22Rv1 (cell line): ENCODE results near the gene CARS1.

Source experiments
- ZFX ChIP-seq: fragments of 450-650 bp; IDR thresholded peaks from 2 replicates; pipeline ENCODE4 v1.6.1; 2017; ENCODE audit warnings: antibody characterized with exemption, borderline replicate concordance
- TF ChIP-seq, protein P1 (sequence below): fragments of 450-650 bp; IDR thresholded peaks from 2 replicates; pipeline ENCODE4 v1.5.1; 2017; ENCODE audit warnings: mild to moderate bottlenecking

GRCh38 chr11:2999464-2999998 is 57.7 kb downstream of the CARS1 start:
- TF ChIP-seq, protein P1, sequence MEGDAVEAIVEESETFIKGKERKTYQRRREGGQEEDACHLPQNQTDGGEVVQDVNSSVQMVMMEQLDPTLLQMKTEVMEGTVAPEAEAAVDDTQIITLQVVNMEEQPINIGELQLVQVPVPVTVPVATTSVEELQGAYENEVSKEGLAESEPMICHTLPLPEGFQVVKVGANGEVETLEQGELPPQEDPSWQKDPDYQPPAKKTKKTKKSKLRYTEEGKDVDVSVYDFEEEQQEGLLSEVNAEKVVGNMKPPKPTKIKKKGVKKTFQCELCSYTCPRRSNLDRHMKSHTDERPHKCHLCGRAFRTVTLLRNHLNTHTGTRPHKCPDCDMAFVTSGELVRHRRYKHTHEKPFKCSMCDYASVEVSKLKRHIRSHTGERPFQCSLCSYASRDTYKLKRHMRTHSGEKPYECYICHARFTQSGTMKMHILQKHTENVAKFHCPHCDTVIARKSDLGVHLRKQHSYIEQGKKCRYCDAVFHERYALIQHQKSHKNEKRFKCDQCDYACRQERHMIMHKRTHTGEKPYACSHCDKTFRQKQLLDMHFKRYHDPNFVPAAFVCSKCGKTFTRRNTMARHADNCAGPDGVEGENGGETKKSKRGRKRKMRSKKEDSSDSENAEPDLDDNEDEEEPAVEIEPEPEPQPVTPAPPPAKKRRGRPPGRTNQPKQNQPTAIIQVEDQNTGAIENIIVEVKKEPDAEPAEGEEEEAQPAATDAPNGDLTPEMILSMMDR, result no peak
- TF ChIP-seq ZFX, result no peak
